Anterior cingulate cortex (tissue), 58 donors: Measurements from ENCODE around the gene FHIT.
"Not testable (repeated sequence)": the region's sequence is repeated elsewhere in the genome, so short reads cannot be mapped to it uniquely, and the experiment has no call there.

Experiments
- DNase-seq, 58 donors: peaks; one replicate each; lab custom pipeline; 2025; lab: John Stamatoyannopoulos, UW

FHIT gene

GRCh38 chr3:60672337-60672736 is 578.9 kb downstream of the FHIT start:
- not testable (repeated sequence) for DNase-seq

DNA sequence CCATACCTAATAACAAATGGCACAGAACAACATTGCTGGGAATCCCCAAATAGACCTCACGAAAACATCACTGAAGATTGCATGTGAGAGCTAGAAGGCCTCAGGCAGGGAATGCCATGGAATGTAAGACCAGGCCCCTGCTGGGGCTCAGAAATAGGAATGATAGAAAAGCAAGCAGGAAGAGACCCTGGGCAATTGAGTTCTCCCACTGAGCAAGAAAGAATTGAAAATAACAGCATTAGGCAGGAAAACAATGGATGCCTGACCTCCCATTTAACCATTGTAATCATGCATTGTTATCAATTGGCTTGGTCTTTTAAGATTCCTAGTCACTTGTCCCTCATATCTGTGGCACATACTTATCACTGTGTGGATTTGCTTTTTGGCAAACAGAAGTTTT is 581.6 kb downstream of the FHIT start:
- no peak for DNase-seq

DNA sequence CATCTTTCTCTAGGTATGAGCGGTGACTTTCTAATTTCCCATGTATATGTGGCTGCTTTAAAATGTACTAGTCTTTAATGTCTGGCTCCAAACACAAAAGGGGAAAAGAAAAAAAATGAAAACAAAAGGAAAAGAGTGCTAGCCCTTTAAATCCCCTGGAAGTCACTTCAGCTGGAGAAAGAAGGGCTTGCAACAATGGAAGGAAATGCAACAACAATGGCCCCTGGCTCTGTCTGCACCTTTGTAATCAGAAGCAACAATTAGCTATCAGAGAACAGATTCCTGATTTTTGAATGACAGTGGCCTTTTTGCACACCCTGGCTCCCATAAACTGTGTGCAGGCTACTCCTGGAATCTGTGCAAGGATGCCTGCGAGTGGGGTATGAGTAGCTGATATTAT is 591.2 kb downstream of the FHIT start:
- no peak for DNase-seq

GRCh38 chr3:60659098-60659497 is 592.2 kb downstream of the FHIT start:
- no peak for DNase-seq

GRCh38 chr3:60657972-60658371 is 593.3 kb downstream of the FHIT start:
- no peak for DNase-seq

GRCh38 chr3:60652829-60653228 is 598.4 kb downstream of the FHIT start:
- DNase-seq, result no peak

GRCh38 chr3:60651799-60652198 is 599.5 kb downstream of the FHIT start:
- no peak for DNase-seq

DNA sequence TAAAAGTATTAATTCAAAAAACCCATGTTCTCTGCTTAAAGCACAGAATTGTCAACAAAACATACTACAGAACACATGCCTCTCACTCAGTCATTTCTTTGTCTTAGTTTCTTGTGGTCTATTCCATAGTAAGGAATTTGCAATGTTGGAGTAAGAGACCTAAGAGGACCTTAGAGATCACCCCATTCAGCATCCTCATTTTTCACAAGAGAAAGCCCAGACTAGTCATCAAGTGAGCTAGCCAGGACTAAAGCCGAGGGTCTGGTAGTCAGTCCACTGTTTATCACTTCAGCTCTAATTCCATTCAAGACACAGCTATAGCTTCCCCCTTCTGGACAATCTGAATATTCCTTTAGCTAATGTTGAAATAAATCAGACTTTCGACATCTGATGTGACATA is 601.1 kb downstream of the FHIT start:
- DNase-seq, result no peak

- no peak for DNase-seq
Measured at GRCh38 chr3:60645801-60646200, 605.5 kb downstream of the FHIT start.

DNA sequence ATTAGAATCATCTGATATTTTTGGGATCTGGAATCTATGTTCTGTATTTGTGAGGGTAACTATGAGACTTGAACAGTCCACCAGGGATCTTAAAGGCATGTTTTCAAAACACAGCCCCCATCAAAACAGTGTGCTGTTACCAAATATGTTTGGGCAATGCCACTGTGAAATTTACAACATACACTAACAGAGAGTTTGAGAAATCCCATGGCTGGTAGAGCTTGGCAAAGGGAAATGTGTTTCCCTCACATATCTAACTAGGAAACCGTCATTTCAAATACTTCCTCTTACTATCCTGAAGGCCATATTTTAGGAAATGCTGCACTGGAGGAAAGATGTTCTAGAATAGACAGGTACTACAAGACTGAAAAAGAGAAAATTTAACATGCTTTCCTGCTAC is 607.4 kb downstream of the FHIT start:
- no peak for DNase-seq

DNA sequence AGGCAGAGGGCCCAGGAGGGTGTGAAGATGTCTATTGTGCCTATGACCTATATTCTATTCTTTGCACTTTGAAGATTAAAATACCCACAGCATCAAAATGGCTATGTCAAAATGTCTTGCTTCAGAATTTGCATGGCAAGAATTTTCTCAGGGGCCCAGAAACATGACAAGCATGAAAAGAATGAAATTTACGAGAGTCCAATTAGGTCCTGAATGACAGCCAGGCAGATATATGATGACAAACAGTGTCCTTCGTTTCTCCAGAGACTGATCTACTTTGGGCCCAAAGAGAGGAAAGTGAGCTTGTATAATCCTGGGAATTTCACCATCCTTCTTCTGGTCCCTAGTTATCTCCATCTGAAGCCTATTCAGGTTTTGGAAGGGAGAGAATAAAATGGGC is 609.9 kb downstream of the FHIT start:
- no peak for DNase-seq

- no peak for DNase-seq
Measured at GRCh38 chr3:60636846-60637245, 614.4 kb downstream of the FHIT start.

GRCh38 chr3:60633644-60634043 is 617.6 kb downstream of the FHIT start:
- DNase-seq, result no peak

- no peak for DNase-seq
Measured at GRCh38 chr3:60631509-60631908, 619.7 kb downstream of the FHIT start.

GRCh38 chr3:60630953-60631352 is 620.3 kb downstream of the FHIT start:
- DNase-seq, result no peak

- DNase-seq, result no peak
Measured at GRCh38 chr3:60629816-60630215, 621.4 kb downstream of the FHIT start.

DNA sequence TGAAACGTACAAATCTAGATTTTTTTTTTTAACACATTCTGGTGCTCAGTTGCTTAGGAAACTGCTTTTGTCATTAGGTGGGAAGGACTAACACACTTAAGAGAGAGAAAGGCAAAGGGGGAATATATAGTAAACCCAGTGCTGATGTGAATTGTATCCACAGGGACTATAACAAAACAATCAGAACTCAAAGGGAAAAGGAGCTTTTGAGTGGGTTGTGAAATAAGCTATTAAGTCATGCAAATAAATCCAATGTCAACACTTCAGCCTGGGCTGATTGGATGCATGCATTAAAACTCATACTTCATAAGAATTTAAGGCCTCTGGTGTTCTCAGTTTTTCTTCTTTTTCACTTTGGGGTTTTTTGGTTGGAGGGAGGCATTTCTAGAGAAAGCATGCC is 628.9 kb downstream of the FHIT start:
- DNase-seq, result no peak

GRCh38 chr3:60617188-60617587 is 634.1 kb downstream of the FHIT start:
- no peak for DNase-seq

DNA sequence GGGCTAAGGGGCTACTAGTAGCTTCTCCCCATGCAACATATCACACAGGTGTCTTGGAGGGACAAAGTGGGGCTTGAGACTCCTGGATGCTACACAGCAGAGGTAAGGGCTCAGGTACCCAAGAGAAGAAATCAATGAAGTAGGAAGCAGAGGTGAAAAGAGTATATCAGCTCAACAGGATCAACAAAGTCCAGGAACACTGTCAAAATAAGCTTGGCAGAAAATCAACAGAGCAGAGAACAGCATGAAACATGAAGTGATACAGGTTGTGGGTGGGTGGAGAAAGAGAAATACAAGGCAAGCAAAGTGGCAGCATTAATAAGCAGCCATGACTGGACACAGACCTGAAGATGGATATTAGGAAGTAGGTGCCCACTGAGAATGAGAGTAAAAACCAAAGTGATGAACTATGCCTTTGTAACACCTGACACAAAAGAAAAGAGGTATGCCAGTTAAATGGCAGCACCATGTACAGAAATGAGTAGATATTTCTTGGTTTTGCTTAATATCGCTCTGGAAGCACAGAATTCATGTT is 637.4 kb downstream of the FHIT start:
- no peak for DNase-seq

DNA sequence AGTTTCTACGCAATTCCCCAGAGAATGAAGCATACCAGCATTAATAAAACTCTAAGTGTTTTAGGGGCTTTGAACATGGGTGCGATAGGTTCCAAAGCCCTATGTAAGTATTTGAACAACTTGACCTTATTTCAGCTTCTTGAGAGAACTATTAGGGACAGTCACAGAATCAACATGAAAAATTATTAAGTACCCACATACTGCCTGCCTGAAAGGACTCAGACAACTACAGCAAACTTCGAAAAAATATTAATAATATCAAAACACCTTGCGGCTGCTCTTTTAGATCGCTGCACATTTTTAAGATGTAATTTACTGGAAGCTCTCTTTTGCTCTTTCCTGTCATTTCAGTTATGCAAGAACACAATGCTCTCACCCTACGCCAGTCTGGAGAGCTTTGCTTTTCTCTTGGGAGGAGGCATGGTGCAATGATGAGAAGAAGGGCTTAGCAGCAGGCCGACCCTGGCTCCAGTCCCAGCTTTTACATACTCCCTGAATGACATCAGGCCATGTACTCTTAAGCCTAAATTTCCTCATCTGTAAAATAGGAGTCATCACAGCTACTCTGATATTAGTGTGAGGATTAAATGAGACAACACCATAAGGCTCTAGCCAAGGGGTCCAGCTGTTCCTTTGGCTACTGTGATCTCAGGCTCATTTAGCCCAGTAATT is 640.7 kb downstream of the FHIT start:
- no peak for DNase-seq

- no peak for DNase-seq
Measured at GRCh38 chr3:60609446-60609845, 641.8 kb downstream of the FHIT start.

DNA sequence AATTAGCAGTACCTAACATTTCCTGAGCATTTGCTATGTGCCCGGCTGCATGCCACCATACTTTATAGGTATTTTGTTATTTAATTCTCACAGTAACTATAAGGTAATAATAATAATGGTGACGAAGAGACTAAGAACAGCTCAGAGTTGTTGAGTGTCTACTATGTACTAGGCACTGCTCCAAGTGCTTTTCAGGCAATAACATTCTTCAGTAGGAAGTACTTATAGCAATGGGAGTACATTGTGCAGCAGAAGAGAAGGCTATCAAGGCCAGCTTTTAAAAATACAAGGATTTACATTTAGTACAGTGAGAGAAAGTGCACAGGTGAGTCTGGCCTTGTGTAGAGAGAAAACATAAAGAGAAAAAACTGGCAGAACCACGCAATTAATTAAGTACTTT is 647.4 kb downstream of the FHIT start:
- DNase-seq, result no peak

- DNase-seq, result no peak
Measured at GRCh38 chr3:60600848-60601247, 650.4 kb downstream of the FHIT start.
